Measurements from ENCODE around the gene VILL. TPM values are rescaled to one million over a fixed set of nuclear protein-coding genes. Genes with fewer than 3 reads are reported as not detected.

The VILL gene
- polyA plus RNA-seq, 2 of the 4 experiments (the other 2 are of a cell fraction) = 0.05 to 0.22 TPM

- Histone ChIP-seq H3K9me3 (peaks cover 3% of the 10 kb centered on the region; the same call in 1 of the 3 replicates), H3K4me2 (no peak overlapping the region), H3K4me3 (no peak overlapping the region), H3K27ac (no peak overlapping the region), H3K4me1 (no peaks in the 10 kb centered on the region)
- TF ChIP-seq CEBPB (IDR thresholded peaks at IDR 0.05) (no peak), SREBF2 (IDR thresholded peaks at IDR 0.05) (no peak), ZSCAN20 (CRISPR knock-in tag; IDR thresholded peaks at IDR 0.05) (no peak), RARB (CRISPR knock-in tag; IDR thresholded peaks at IDR 0.05) (no peak), HES2 (IDR thresholded peaks at IDR 0.05) (no peak), CBX8 (IDR thresholded peaks at IDR 0.05) (no peak), HOXB13 (CRISPR knock-in tag; IDR thresholded peaks at IDR 0.05; ENCODE audit: low read depth) (no peak), HDAC2 (IDR thresholded peaks at IDR 0.05) (no peak), KDM5A (IDR thresholded peaks at IDR 0.05) (no peak), EP300 (IDR thresholded peaks at IDR 0.05) (no peak), EHF (CRISPR knock-in tag; IDR thresholded peaks at IDR 0.05) (no peak), POLR2AphosphoS2 (conservative IDR thresholded peaks at IDR 0.05; ENCODE audit: low read length) (no peak), NPAS2 (CRISPR knock-in tag; IDR thresholded peaks at IDR 0.05; ENCODE audit: borderline replicate concordance) (no peak), BCL3 (IDR thresholded peaks at IDR 0.05) (no peak), GATA3 (IDR thresholded peaks at IDR 0.05; ENCODE audit: borderline replicate concordance) (no peak), ESRRA (IDR thresholded peaks at IDR 0.05; ENCODE audit: borderline replicate concordance, low read length) (no peak), CHD2 (IDR thresholded peaks at IDR 0.05; ENCODE audit: low read length, partially characterized antibody) (no peak), MAFK (IDR thresholded peaks at IDR 0.05; ENCODE audit: partially characterized antibody) (no peak)
- TF ChIP-seq, protein P1, sequence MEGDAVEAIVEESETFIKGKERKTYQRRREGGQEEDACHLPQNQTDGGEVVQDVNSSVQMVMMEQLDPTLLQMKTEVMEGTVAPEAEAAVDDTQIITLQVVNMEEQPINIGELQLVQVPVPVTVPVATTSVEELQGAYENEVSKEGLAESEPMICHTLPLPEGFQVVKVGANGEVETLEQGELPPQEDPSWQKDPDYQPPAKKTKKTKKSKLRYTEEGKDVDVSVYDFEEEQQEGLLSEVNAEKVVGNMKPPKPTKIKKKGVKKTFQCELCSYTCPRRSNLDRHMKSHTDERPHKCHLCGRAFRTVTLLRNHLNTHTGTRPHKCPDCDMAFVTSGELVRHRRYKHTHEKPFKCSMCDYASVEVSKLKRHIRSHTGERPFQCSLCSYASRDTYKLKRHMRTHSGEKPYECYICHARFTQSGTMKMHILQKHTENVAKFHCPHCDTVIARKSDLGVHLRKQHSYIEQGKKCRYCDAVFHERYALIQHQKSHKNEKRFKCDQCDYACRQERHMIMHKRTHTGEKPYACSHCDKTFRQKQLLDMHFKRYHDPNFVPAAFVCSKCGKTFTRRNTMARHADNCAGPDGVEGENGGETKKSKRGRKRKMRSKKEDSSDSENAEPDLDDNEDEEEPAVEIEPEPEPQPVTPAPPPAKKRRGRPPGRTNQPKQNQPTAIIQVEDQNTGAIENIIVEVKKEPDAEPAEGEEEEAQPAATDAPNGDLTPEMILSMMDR (IDR thresholded peaks at IDR 0.05) = no peak
- FAIRE-seq (no peak), DNase-seq (ENCODE audit: low read depth in 1 of 2, low spot score in 1 of 2) (no peak), ATAC-seq (no peak)
- POLR2A ChIA-PET = no interaction called here
- 64% methylated on average over 3 of the region's 3 CpGs for WGBS (ENCODE audit: missing lambda C conversion rate)
- CTCF ChIA-PET = interaction anchor here (0.8 to 5.5 kb wide), 2 partner anchors 14 to 19 kb away, joined by 3 to 31 read pairs; no protein-coding TSS in a partner anchor
These were observed 25.4 kb downstream of the VILL start for GRCh38 chr3:38015984-38016383.

GRCh38 chr3:38016410-38016809 lies 25.8 kb downstream of the VILL start:
- POLR2A ChIA-PET = no interaction called here
- no peak for TF ChIP-seq KDM1A (IDR thresholded peaks at IDR 0.05; ENCODE audit: low read depth)
- no peak for TF ChIP-seq EHF (CRISPR knock-in tag; IDR thresholded peaks at IDR 0.05)
- TF ChIP-seq FOSL2 (IDR thresholded peaks at IDR 0.05) = no peak
- TF ChIP-seq FOSL2 (CRISPR knock-in tag; IDR thresholded peaks at IDR 0.05) = no peak
- no peak for TF ChIP-seq TP53 (CRISPR knock-in tag; IDR thresholded peaks at IDR 0.05)
- TF ChIP-seq MYC (IDR thresholded peaks at IDR 0.05; ENCODE audit: borderline replicate concordance, low read length) = no peak
- TF ChIP-seq FOXS1 (CRISPR knock-in tag; IDR thresholded peaks at IDR 0.05) = no peak
- TF ChIP-seq REST (IDR thresholded peaks at IDR 0.05) = no peak
- no peak for TF ChIP-seq JUNB (IDR thresholded peaks at IDR 0.05)
- no peak for TF ChIP-seq MAZ (IDR thresholded peaks at IDR 0.05; ENCODE audit: borderline replicate concordance, low read depth, low read length)
- TF ChIP-seq, protein P1 (IDR thresholded peaks at IDR 0.05) = no peak
- TF ChIP-seq SMC3 (IDR thresholded peaks at IDR 0.05) = no peak
- no peak for TF ChIP-seq RFX5 (IDR thresholded peaks at IDR 0.05)
- CTCF ChIA-PET = interaction anchor here (0.8 to 5.5 kb wide), 2 partner anchors 14 to 20 kb away, joined by 3 to 31 read pairs; no protein-coding TSS in a partner anchor
- ATAC-seq (no peak), FAIRE-seq (no peak), DNase-seq (ENCODE audit: low read depth in 1 of 2, low spot score in 1 of 2) (no peak)
- Histone ChIP-seq H3K4me3 (no peak overlapping the region), H3K4me2 (no peak overlapping the region), H3K9me3 (peaks cover 3% of the 10 kb centered on the region; the same call in 1 of the 3 replicates), H3K27ac (no peak overlapping the region), H3K4me1 (no peaks in the 10 kb centered on the region)
- 96% methylated on average over 13 of the region's 13 CpGs for WGBS (ENCODE audit: missing lambda C conversion rate)
